Measurements from ENCODE around the gene RCC2.

The RCC2 gene

GRCh38 chr1:17419626-17420328 is 19.7 kb downstream of the RCC2 start:
- peaks cover 20% of the 10 kb centered on the region; the same call in 1 of the 2 replicates for H3K36me3 ChIP-seq (ENCODE audit: insufficient read depth)
- H3K4me1 ChIP-seq (ENCODE audit: low read depth, poor library complexity, severe bottlenecking), result no peaks in the 10 kb centered on the region
- no peaks in the 10 kb centered on the region for H4K20me1 ChIP-seq (ENCODE audit: insufficient read depth)
- H3K79me2 ChIP-seq (ENCODE audit: insufficient read depth, low read depth), result peaks cover 3% of the 10 kb centered on the region; the same call in 1 of the 2 replicates
- no peaks in the 10 kb centered on the region for H3K27me3 ChIP-seq (ENCODE audit: insufficient read depth, low read depth)
- H2AFZ ChIP-seq (ENCODE audit: low read depth), result no peak overlapping the region
- H3K4me3 ChIP-seq (IDR thresholded peaks at IDR 0.05; ENCODE audit: insufficient read depth, low read depth, low read length), result no peak overlapping the region
- no peak overlapping the region for H3K27ac ChIP-seq
- no peak overlapping the region for H3K9ac ChIP-seq
- peak; percentile 76 for TF ChIP-seq CTCF (conservative IDR thresholded peaks at IDR 0.05; ENCODE audit: low read depth, low read length)
- H3K4me2 ChIP-seq, result no peak overlapping the region

- Histone ChIP-seq H3K4me2 (no peak overlapping the region), H3K27ac (no peak overlapping the region), H3K9ac (no peak overlapping the region), H3K4me3 (IDR thresholded peaks at IDR 0.05; ENCODE audit: insufficient read depth, low read depth, low read length) (no peak overlapping the region), H3K27me3 (ENCODE audit: insufficient read depth, low read depth) (no peaks in the 10 kb centered on the region), H3K36me3 (ENCODE audit: insufficient read depth) (peaks cover 13% of the 10 kb centered on the region; the same call in 1 of the 2 replicates), H2AFZ (ENCODE audit: low read depth) (no peak overlapping the region), H4K20me1 (ENCODE audit: insufficient read depth) (no peaks in the 10 kb centered on the region), H3K4me1 (ENCODE audit: low read depth, poor library complexity, severe bottlenecking) (no peaks in the 10 kb centered on the region), H3K79me2 (ENCODE audit: insufficient read depth, low read depth) (no peaks in the 10 kb centered on the region)
- no peak for TF ChIP-seq CTCF (conservative IDR thresholded peaks at IDR 0.05; ENCODE audit: low read depth, low read length)
Measured at GRCh38 chr1:17416389-17416788, 23.1 kb downstream of the RCC2 start.

- Histone ChIP-seq H3K27ac (no peak overlapping the region), H2AFZ (ENCODE audit: low read depth) (no peak overlapping the region), H4K20me1 (ENCODE audit: insufficient read depth) (no peaks in the 10 kb centered on the region), H3K27me3 (ENCODE audit: insufficient read depth, low read depth) (no peaks in the 10 kb centered on the region), H3K4me1 (ENCODE audit: low read depth, poor library complexity, severe bottlenecking) (no peaks in the 10 kb centered on the region), H3K79me2 (ENCODE audit: insufficient read depth, low read depth) (no peaks in the 10 kb centered on the region), H3K9ac (no peak overlapping the region), H3K36me3 (ENCODE audit: insufficient read depth) (peaks cover 8% of the 10 kb centered on the region; the same call in 1 of the 2 replicates), H3K4me2 (no peak overlapping the region), H3K4me3 (IDR thresholded peaks at IDR 0.05; ENCODE audit: insufficient read depth, low read depth, low read length) (no peak overlapping the region)
- TF ChIP-seq CTCF (conservative IDR thresholded peaks at IDR 0.05; ENCODE audit: low read depth, low read length), result no peak
Measured at GRCh38 chr1:17414022-17414421, 25.5 kb downstream of the RCC2 start.

- H3K36me3 ChIP-seq (ENCODE audit: insufficient read depth), result peaks cover 2% of the 10 kb centered on the region; the same call in 1 of the 2 replicates
- no peak overlapping the region for H3K9ac ChIP-seq
- H3K4me1 ChIP-seq (ENCODE audit: low read depth, poor library complexity, severe bottlenecking), result no peaks in the 10 kb centered on the region
- no peak overlapping the region for H3K4me3 ChIP-seq (IDR thresholded peaks at IDR 0.05; ENCODE audit: insufficient read depth, low read depth, low read length)
- TF ChIP-seq CTCF (conservative IDR thresholded peaks at IDR 0.05; ENCODE audit: low read depth, low read length), result no peak
- no peaks in the 10 kb centered on the region for H3K79me2 ChIP-seq (ENCODE audit: insufficient read depth, low read depth)
- H3K27me3 ChIP-seq (ENCODE audit: insufficient read depth, low read depth), result no peaks in the 10 kb centered on the region
- no peak overlapping the region for H3K27ac ChIP-seq
- H4K20me1 ChIP-seq (ENCODE audit: insufficient read depth), result no peaks in the 10 kb centered on the region
- H2AFZ ChIP-seq (ENCODE audit: low read depth), result no peak overlapping the region
- H3K4me2 ChIP-seq, result no peak overlapping the region
Measured at GRCh38 chr1:17412093-17412870, 27.2 kb downstream of the RCC2 start.

Measured in KMS-11 (cell line).